Measurements from ENCODE around the gene SUSD4.

The SUSD4 gene

GRCh38 chr1:223390618-223391017 is 26.6 kb upstream of the SUSD4 start:
- TF ChIP-seq ZNF274 (IDR thresholded peaks at IDR 0.05; ENCODE audit: low read depth, low read length) = no peak
- no peak overlapping the region for H3K4me3 ChIP-seq (ENCODE audit: low read length)

GRCh38 chr1:223386013-223386412 is 22.0 kb upstream of the SUSD4 start:
- H3K4me3 ChIP-seq (ENCODE audit: low read length) = no peak overlapping the region
- TF ChIP-seq ZNF274 (IDR thresholded peaks at IDR 0.05; ENCODE audit: low read depth, low read length) = no peak

GRCh38 chr1:223378754-223379153 is 14.8 kb upstream of the SUSD4 start:
- no peak overlapping the region for H3K4me3 ChIP-seq (ENCODE audit: low read length)
- no peak for TF ChIP-seq ZNF274 (IDR thresholded peaks at IDR 0.05; ENCODE audit: low read depth, low read length)

DNA sequence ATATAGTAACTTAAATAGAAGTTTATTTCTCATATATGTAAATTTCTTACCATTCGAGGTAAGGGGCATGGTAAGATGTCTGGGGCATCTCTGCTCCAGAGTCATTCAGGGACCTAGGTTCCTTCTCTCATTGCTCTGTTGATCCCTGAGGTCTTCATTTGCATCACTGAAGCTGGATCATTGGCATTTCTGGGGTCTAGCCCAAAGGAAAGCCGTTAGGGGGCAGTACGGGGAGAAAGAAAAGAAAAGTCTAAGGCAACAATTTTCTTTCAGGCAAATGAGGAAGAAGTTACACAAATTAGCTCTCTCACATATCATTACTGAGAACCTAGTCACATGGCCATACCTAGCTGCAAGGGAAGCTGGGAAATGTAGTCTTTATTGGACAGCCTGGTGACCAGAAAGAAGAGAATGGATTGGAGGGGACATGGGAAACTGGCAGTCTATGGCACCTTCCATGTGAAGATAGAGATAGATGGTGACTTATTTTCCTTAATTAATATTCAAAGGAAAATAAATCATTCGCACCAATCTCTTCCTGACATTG is 10.2 kb upstream of the SUSD4 start:
- no peak for TF ChIP-seq ZNF274 (IDR thresholded peaks at IDR 0.05; ENCODE audit: low read depth, low read length)
- no peak overlapping the region for H3K4me3 ChIP-seq (ENCODE audit: low read length)

- TF ChIP-seq ZNF274 (IDR thresholded peaks at IDR 0.05; ENCODE audit: low read depth, low read length) = no peak
- peak overlapping the region; percentile 44 for H3K4me3 ChIP-seq (ENCODE audit: low read length)
These were observed 858 bp upstream of the SUSD4 start for GRCh38 chr1:223364685-223365382.

DNA sequence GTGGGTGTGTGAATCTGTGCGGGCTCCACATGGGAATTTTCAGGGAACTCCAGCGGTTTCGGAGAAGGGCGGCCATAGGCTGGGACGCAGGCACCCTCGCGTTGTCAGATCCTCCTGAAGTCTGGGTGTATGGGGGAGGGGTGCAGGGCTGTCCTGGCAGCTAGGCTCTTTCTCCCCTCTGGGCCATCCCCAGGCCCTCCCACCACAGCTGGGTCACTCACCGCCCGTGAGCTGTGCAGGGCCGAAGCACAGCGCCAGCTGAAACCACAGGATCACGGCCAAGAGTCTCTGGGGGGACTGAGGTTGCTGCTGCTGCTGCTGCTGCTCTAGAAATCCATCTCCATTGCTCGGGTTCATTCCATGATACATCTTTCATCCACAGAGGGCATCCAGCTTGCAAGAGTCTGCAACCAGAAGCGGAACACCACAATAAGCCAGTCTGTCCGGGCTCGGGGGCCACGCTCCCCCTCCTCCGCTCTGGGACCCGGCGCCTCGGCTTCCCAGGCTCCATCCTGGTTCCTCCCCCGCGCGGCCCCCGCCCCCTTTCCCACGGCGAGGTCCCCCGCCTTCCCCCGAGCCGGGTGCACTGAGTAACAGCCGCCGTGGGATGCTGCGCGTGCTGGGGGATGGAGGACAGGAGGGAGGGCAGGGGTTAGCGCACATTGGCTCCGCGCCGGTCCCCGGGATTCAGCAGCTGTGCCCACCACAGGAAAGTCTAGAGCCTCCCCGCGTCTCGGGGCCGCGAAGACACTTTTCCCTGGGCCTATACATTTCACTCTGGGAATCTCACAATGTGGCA is 720 bp downstream of the SUSD4 start:
- peak overlapping the region; percentile 44 for H3K4me3 ChIP-seq (ENCODE audit: low read length)
- no peak for TF ChIP-seq ZNF274 (IDR thresholded peaks at IDR 0.05; ENCODE audit: low read depth, low read length)

DNA sequence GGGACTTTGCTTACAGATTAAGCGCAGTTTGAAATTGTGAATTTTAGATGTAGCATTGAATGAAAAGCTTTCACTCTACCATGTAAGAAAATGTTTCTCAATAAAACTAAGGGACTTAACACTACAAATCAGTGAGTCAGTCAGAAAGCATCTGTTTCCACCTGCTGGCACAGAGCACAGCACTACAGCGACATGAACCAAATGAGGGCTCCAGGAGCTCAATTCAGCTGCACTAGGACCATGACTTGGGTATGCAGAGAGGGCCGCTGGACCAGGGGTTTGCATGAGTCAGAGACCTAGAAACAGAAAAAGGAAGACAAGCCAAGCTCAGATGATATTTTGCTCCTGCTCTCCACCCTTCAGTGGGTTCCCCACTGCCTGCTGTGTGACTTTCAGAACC is 5.2 kb downstream of the SUSD4 start:
- TF ChIP-seq ZNF274 (IDR thresholded peaks at IDR 0.05; ENCODE audit: low read depth, low read length) = no peak
- H3K4me3 ChIP-seq (ENCODE audit: low read length) = no peak overlapping the region

DNA sequence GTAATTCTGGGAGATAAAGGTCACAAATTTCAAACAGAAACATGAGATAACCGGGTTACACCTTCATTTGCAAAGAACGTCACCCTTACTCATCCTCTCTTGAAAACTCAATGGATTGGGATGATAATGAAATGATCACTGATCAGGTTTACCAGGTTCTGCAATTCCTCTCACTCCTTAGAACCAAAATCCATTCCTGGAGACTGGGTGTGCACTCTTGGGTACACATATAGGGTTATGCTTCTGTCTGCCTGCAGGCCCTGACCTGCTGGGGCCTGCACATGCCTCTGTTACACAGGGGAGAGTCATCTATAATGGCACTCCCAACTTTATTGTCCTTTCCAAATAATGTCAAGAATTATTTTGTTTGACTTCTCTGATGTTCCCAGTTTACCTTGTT is 8.3 kb downstream of the SUSD4 start:
- TF ChIP-seq ZNF274 (IDR thresholded peaks at IDR 0.05; ENCODE audit: low read depth, low read length) = no peak
- no peak overlapping the region for H3K4me3 ChIP-seq (ENCODE audit: low read length)

GRCh38 chr1:223353939-223354338 is 10.0 kb downstream of the SUSD4 start:
- TF ChIP-seq ZNF274 (IDR thresholded peaks at IDR 0.05; ENCODE audit: low read depth, low read length) = no peak
- no peak overlapping the region for H3K4me3 ChIP-seq (ENCODE audit: low read length)

DNA sequence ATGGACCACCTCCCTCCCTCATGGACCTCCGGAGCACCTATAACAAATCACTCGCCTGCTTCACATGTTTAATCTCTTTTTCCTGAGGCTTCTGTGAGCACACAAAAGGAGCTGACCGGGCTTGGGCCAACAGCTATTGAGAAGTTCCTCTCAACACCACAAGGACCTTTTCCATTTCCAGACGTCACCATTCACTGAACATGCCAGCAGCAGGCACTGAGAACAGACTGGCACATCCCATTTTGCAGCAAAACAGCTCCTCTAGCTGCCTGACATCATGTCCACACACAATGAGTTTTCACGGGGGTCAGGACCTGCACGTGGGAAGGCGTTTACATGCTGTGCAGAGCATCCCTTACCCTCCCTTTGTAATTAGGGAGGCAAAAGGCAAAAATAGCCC is 11.0 kb downstream of the SUSD4 start:
- H3K4me3 ChIP-seq (ENCODE audit: low read length) = no peak overlapping the region
- no peak for TF ChIP-seq ZNF274 (IDR thresholded peaks at IDR 0.05; ENCODE audit: low read depth, low read length)

DNA sequence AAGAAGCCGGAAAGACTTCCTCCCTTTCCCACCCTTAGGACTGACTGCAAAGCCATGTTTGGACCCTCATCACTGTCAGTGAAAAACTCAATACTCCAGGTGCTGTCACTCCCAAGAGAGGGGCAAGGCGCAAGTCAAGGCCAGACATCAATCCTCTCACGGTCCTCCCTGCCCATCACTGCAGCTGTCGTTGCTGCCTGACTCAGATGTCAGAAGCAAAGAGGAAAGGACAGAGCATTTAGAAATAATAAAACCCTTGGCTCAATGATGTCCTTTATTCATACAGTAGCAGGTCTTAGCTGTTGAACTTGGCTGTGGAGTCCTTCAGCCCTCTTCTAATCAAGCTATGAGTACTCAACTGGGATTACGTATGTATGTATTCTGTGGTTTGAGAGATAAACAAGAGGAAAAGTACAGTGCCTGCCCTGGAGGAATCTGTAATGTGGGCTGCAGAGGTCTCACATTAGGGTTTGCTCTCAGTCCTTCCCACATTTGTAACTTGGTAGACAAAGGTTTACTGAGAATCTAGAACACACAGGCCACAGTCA is 13.5 kb downstream of the SUSD4 start:
- no peak for TF ChIP-seq ZNF274 (IDR thresholded peaks at IDR 0.05; ENCODE audit: low read depth, low read length)

DNA sequence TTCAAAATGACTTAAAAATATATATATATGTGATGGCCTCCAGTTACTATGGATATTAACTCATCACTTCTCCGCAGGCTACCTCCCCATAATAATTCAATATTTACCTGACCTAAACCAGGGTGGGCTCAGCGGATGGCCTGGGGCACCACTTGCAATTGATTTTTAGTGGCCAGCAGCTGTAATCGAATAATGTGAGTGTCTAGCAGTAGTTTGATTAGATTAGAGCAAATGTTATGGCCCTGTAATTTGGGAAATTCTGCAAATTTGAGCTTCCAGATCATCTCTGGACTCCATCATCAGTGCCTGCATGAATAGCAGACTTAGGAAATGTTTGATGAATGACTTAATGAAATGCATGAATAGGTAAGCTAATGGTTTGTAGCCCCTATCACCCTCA is 14.7 kb downstream of the SUSD4 start:
- TF ChIP-seq ZNF274 (IDR thresholded peaks at IDR 0.05; ENCODE audit: low read depth, low read length) = no peak
- H3K4me3 ChIP-seq (ENCODE audit: low read length) = no peak overlapping the region

More for the DNA sequence above, 13.5 kb downstream of the SUSD4 start:
- no peak overlapping the region for H3K4me3 ChIP-seq (ENCODE audit: low read length)

GRCh38 chr1:223348439-223348838 is 15.5 kb downstream of the SUSD4 start:
- no peak for TF ChIP-seq ZNF274 (IDR thresholded peaks at IDR 0.05; ENCODE audit: low read depth, low read length)
- H3K4me3 ChIP-seq (ENCODE audit: low read length) = no peak overlapping the region

GRCh38 chr1:223347583-223347982 is 16.4 kb downstream of the SUSD4 start:
- no peak for TF ChIP-seq ZNF274 (IDR thresholded peaks at IDR 0.05; ENCODE audit: low read depth, low read length)
- H3K4me3 ChIP-seq (ENCODE audit: low read length) = no peak overlapping the region

GRCh38 chr1:223346311-223346710 is 17.7 kb downstream of the SUSD4 start:
- TF ChIP-seq ZNF274 (IDR thresholded peaks at IDR 0.05; ENCODE audit: low read depth, low read length) = no peak
- H3K4me3 ChIP-seq (ENCODE audit: low read length) = no peak overlapping the region

All from GM08714 (cell line).